GM21381 (cell line): ENCODE measurements around the gene CACNA1C.
"Not testable (repeated sequence)": the region's sequence is repeated elsewhere in the genome, so short reads cannot be mapped to it uniquely, and the experiment has no call there.

ENCODE experiments used
- ATAC-seq: cut with Tn5 transposase; IDR thresholded peaks from one replicate; pipeline ENCODE4 v1.9.1; 2021; ENCODE audit warnings: mild to moderate bottlenecking, moderate library complexity; ENCODE audit not compliant: unreplicated experiment

The CACNA1C gene

GRCh38 chr12:2463719-2464118 is 410.9 kb downstream of the CACNA1C start:
- ATAC-seq, result no peak

DNA sequence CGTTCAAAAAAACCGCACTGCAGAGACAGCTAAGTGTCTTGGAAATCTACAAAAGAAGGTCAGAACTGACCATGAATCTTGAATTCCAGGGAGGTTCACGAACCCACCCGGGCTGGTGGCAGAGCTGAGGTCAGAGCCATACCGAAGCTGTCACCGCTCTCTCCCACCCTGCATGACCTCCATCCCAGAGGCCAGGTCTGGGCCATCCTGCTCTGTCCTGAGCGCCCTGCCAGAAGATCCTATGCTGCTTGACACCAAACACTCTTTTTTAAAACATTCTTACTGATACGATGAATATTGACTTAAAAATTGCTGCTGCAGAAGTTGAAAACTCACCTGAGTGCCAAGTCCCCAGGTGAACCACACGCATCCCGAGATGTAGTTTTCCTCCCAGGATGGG is 412.9 kb downstream of the CACNA1C start:
- ATAC-seq, result no peak

- ATAC-seq, result no peak
Observed at GRCh38 chr12:2466211-2466610, 413.4 kb downstream of the CACNA1C start.

GRCh38 chr12:2467447-2468195 is 414.8 kb downstream of the CACNA1C start:
- no peak for ATAC-seq

DNA sequence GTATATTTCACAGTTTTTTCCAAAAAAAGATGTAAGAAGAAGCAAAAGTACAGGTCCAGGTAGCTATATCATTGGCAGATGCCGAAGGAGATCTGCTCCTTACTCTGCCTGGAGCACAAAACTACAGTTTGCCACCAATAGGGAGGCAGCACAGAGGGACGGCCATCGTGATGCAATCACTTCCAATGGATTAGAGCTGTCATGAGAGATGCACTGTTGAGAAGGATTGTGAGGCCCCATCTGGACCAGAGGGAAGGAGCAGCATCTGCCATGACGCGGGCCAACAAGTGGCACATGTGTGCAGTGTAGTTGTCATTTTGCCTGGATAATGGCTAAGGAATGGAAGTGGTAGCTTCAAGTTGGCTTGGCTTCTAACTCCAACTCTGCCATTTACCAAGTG is 423.2 kb downstream of the CACNA1C start:
- ATAC-seq, result no peak

- no peak for ATAC-seq
Observed at GRCh38 chr12:2477009-2477766, 424.4 kb downstream of the CACNA1C start.

DNA sequence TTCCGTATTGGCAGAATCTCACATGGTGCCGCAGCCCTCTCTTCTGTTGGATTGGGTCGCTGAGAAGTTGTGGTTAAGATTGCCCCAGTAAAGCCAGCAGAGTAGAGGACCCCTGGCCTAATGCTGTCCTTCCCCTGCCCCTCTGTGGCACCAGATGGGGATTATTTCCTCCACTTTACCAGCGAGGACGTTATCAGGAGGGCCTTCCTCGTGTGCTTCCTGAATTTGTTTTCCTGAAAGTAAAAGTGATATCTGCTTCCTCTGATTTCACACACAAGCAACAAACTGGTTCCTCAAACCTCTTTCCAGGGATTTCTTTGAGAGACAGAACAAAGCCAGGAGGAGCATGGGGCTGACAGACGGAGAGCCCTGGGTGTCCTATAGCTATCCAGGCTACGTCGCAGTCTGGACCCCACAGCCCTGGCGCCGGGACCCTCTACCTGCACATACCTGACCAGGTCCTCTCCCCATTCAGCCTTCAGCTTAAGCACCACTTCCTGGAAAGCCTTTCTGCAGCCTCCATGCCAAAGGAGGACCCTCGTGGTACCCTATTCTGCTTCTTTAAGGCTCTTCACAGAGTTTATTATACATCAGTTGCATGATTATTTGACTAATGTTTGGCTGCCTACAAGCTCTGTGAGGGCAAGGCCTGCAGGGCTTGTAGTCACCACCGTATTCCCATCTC is 427.2 kb downstream of the CACNA1C start:
- no peak for ATAC-seq

GRCh38 chr12:2481346-2481745 is 428.6 kb downstream of the CACNA1C start:
- no peak for ATAC-seq

DNA sequence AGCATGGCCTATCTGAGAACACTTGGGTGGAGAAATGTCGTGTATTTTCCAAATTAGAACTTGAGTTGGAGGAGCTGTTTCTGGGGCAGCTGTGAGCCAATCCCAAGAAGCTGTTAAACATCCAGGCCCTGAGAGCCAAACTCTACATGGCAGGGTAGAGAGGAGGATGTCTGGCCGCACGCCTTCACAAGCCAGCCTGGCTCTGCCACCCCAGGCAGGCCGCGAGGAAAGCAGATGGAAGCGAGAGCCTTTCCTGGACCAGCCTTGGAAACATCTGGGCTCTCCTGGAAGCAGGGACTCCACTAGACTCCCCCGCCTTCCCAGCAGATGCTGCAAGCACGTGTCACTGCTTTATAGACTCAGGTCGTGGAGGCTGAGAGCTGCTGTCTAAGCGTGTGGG is 429.2 kb downstream of the CACNA1C start:
- ATAC-seq, result no peak

DNA sequence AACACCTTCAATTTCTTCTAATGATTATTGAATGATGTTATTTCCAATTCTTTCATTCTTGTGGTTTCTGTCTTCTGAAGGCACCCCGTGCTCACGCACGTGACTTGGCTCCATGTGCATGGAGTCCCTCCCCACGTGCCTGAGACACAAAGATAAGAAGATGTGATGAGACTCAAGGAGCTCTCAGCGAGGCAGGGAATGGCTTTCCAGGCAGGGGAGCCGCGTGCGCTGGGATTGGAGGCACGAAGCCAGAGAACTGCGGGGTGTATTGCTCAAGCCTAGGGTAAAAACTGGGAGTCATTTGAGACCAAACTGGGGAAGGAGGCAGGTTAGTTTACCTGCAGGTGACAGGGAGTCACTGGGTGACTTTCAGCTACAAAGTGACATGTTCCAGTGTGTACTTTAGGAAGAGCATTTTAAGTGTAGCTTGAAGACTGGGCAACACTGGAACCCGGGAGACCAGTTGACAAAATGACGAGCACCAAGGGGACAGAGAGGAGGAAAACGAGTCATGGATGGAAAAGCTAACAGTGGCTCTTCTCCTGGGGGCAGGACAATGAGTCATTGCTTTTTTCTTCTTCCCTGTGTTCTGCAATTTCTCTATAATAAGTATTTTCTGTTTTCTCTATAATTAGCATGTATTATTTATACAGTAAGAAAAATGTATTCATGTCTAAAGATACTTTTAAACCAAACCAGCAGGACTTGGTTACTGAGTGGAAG is 430.3 kb downstream of the CACNA1C start:
- no peak for ATAC-seq

DNA sequence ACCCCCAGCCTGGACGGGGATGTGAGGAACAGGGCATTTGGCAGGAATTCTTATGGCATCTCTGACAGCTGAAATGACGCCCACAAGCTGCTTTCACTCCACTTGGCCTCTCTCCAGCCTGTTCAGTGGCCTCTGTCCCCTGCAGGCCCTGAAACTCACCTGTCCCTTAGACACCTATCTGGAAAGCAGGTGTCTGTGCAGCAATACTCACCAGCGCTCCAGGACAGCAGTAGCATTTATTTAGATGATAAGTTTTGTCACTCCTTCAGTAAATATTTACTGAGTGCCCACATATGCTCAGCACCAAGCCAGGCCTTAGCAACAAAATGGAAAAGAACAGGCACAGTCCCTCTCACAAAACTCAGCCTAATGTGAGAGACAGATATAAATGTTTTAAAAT is 430.9 kb downstream of the CACNA1C start:
- no peak for ATAC-seq

- no peak for ATAC-seq
Observed at GRCh38 chr12:2484141-2484776, 431.5 kb downstream of the CACNA1C start.

DNA sequence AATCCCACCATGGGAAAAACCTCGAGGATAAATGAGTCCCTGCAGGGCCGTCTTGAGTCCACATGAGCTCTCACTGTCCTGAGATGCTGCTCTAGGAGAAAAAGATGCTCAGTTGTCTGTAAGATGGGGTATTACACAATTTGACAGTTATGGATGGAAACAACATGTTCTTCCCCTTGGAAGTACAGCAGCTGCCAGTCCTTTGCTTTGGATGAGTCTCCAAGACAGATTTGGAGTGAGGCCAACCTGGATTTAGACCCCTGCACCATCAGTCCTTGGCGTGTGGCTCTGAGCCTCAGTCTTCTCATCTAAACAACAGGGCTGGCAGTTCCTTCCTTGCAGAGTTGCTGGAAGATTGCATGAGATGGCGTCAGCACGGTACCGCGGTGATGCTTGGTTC is 432.9 kb downstream of the CACNA1C start:
- no peak for ATAC-seq

DNA sequence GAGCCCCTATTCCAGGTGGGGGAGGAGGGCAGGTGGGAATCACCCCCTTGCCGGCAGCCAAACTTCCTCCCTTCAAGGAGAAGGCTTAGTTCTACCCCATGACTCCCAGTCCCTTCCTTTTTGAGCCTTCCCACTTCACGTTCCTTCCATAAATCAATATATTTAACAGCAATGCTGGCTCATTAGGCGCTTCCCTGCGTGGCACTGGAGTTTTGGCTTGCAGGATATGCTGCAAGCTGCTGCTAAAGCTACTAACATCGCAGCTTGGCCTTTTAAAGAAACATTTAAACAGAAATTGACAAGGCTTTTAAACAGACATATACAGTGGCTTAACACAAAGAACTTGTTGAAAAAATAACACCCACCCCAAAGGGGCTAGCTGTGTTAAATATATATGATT is 434.0 kb downstream of the CACNA1C start:
- ATAC-seq, result no peak

DNA sequence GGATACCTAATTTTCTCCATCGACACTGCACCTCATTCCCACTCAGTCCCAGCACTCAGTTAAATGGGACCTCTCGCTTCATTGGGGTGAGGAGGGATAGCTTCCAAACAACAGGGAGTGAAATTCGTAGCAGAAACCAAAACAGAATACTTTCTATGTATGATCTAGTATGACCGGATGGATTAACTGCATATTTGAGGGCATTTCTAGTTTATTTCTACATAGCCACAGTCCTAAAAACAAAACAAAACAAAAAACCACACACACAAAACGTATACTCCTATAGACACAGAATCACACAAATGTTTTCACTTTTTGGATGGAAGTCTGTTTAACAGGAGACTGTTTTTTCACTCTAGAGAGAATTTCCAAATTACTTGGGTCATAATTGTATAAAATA is 434.5 kb downstream of the CACNA1C start:
- ATAC-seq, result no peak

DNA sequence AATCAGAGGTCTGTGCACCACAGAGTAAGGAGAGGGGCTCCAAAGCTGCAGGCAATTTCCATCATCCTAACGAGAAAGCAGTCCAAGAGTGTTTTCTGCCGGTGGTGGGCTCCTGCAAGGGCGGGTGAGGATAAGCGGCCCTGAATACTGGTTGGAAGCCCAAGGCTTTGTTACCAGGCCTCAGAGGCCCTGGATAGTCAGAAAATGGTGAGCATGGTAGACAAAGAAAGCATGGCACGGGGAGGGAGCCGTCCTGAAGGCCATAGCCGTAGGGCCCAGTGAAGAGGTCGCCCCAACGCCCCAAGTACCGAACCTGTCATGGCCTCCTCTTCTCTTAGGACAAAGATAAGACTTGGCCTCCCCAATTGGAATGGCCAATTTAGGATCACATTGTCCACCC is 435.3 kb downstream of the CACNA1C start:
- no peak for ATAC-seq

DNA sequence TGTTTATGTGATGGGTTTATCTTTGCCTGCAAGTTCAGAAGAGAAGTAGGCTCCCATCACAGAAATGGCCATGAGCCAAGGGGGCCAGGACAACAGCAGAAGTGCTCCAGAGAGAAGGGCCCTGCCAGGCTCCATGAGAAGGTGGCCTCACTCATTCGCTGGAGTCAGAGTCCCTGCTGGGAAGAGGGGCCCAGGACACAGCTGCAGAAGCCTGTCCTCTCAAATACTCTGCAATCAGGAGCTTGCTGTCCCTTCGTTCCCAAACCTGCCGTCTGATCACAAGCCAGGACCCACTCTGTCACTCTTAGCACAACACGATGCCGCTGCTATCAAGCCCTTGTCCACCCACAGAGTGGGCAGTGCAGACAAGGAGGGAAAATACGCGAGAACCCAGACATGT is 435.8 kb downstream of the CACNA1C start:
- no peak for ATAC-seq

GRCh38 chr12:2489275-2489674 is 436.5 kb downstream of the CACNA1C start:
- ATAC-seq, result no peak

- no peak for ATAC-seq
Observed at GRCh38 chr12:2490831-2491230, 438.0 kb downstream of the CACNA1C start.

- ATAC-seq, result not testable (repeated sequence)
Observed at GRCh38 chr12:2491349-2491748, 438.6 kb downstream of the CACNA1C start.

DNA sequence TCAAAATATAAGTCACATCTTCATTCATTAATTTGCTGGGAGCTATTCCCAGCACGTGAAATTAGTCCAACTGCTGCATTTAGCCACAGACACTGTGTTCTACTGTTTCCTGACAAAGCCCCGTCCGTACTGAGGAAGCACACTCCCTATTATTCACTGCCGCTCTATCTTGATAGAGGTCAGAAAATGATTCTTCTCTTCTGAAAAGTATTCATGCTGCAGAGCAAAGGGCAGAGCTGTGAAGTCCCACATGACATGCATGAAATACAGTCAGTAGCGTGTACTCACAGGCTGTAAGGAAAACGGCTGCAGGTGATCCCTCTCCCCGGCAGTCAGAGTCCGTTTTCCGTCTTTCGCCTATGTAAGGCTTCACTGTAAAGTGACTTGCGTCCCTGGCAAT is 439.4 kb downstream of the CACNA1C start:
- no peak for ATAC-seq
